Urinary bladder (tissue), 4 donors: ENCODE data around the gene MMRN2. TPM values are rescaled to one million over a fixed set of nuclear protein-coding genes. Genes with fewer than 3 reads are reported as not detected.

Experiments
- DNase-seq: peaks from one replicate; pipeline ENCODE4 v3.0.0-alpha.2; 2015; ENCODE audit errors: extremely low spot score
- H3K27ac ChIP-seq: one replicate; pipeline ENCODE4 v1.5.1; 2013; ENCODE audit warnings: low read depth, mild to moderate bottlenecking, moderate library complexity
- H3K36me3 ChIP-seq: one replicate; pipeline ENCODE4 v1.6.1; 2013; ENCODE audit warnings: mild to moderate bottlenecking, moderate library complexity; ENCODE audit not compliant: insufficient read depth
- H3K4me1 ChIP-seq: one replicate; pipeline ENCODE4 v1.6.1; 2013; ENCODE audit warnings: mild to moderate bottlenecking, moderate library complexity; ENCODE audit not compliant: insufficient read depth
- H3K4me3 ChIP-seq: one replicate; pipeline ENCODE4 v1.5.1; 2013; ENCODE audit warnings: low read depth, low read length
- WGBS: extraction: QIAGEN DNeasy Blood & Tissue Kit; methylation state at CpG from one replicate; pipeline ENCODE4 v1.1.7; 2013; 5-methylcytosine and 5-hydroxymethylcytosine counted together
- polyA plus RNA-seq: library from polyadenylated mRNA; stranded (reverse); fragments of 200-250 nt; gene quantifications from one replicate; pipeline ENCODE4 v1.2.3, GENCODE V29; 2013
- small RNA-seq: library from RNA; depleted of rRNA; stranded (forward); fragments of <200 nt; gene quantifications from one replicate; pipeline ENCODE3, GENCODE V24; 2014
- total RNA-seq: library from RNA; depleted of rRNA; stranded (reverse); fragments of >200 nt; gene quantifications from one replicate; pipeline ENCODE4 v1.2.3, GENCODE V29; 2014
- donor health status: healthy with polysubstance abuse.
- donor health status: healthy.

The MMRN2 gene
- total and polyA plus RNA-seq, 2 donors, result 40.8 to 49.0 TPM

DNA sequence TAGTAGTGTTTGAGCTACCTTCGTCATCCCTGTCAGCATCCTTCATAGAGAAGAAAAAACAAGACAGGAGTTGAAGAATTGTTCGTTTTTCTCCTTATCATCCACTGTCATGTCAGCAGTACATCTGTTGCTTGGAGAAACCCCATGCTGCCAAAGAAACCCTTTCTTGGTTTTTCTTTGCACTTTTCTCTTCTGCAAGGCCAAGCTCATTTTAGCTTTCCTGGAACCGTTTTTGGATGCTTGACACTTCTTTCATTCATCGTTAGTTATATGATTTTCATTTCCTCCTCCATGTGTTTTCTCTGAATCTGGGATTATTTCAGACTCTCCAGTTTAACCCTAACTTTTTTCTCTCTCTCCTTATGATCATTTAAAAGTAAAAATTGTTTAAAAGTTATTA lies 58.9 kb downstream of the MMRN2 start:
- no peak for DNase-seq
- 64% methylated on average over 4 of the region's 4 CpGs for WGBS
- no peak overlapping the region for H3K4me3 ChIP-seq
- no peak overlapping the region for H3K27ac ChIP-seq
- no peaks in the 10 kb centered on the region for H3K4me1 ChIP-seq
- H3K36me3 ChIP-seq, result peaks cover 2% of the 10 kb centered on the region

DNA sequence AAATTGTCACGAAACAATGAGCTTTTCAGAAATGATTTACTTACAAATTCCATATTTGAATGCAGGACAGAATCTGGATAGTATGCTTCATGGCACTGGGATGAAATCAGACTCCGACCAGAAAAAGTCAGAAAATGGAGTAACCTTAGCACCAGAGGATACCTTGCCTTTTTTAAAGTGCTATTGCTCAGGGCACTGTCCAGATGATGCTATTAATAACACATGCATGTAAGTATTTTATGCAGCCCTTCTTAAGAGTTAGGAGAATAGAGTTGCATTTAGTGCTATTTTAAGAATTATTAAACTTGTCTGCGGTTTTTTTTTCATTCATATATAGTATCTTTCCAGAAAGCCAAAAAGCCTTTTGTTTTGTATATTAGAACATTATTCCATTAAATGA lies 67.4 kb downstream of the MMRN2 start:
- DNase-seq, result no peak
- Histone ChIP-seq H3K4me3 (no peak overlapping the region), H3K4me1 (no peaks in the 10 kb centered on the region), H3K36me3 (peaks cover 10% of the 10 kb centered on the region), H3K27ac (no peak overlapping the region)
- 60% methylated on average over 3 of the region's 3 CpGs for WGBS

DNA sequence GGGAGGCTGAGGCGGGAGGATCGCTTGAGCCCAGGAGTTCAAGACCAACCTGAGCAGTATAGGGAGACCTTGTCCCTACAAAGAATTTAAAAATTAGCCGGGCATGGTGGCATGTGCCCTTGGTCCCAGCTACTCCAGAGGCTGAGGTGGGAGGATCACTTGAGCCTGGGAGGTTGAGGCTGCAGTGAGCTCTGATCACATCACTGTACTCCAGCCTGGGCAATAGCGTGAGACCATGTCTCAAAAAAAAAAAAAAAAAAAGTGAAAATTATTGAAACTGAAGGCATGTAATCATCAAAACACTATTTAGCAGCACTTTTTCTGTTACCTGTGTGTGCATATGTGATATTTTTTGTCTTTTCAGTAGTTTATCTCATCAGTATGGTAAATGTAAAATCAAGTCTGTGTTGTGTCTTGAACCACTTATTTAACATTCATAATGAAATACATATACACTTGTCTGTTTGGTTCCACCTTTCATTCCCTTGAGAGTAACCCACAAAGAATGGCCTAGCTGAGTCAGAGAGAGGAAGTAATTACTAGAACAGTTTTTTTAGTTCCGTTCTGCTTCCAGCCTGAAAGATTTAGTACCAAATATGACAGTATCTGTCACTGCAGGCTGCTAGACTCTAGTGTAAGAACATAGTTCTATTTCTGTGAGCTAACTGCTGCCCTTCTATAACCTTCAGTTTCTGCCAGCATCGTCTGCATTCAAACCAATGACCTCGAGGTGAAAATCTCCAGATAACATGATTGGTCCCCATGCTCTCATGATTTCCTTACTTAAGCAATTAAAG lies 68.6 kb downstream of the MMRN2 start:
- Histone ChIP-seq H3K36me3 (peaks cover 10% of the 10 kb centered on the region), H3K4me1 (no peaks in the 10 kb centered on the region), H3K27ac (no peak overlapping the region), H3K4me3 (no peak overlapping the region)
- no peak for DNase-seq
- WGBS, result 66% methylated on average over 7 of the region's 7 CpGs

Small RNA genes lying within 50 kb of the gene (small RNA-seq; reads per million reads assigned to genes)
- not detected for gene BMS1P3
- not detected for gene RNU1-19P

Other genes starting within 250 kb of the MMRN2 start
- 128 TPM for gene BMPR1A, start 201.0 kb downstream of the MMRN2 start, total RNA-seq
- 36.6 TPM for gene BMPR1A, start 201.0 kb downstream of the MMRN2 start, polyA plus RNA-seq
- 69.2 TPM for gene SNCG, start 984 bp upstream of the MMRN2 start, total RNA-seq
- gene SNCG, start 984 bp upstream of the MMRN2 start, polyA plus RNA-seq, result 197 TPM
- gene ADIRF, start 10.9 kb upstream of the MMRN2 start, total RNA-seq, result 112 TPM
- 404 TPM for gene ADIRF, start 10.9 kb upstream of the MMRN2 start, polyA plus RNA-seq
- not detected for gene FAM25A, start 62.7 kb upstream of the MMRN2 start, total RNA-seq
- not detected for gene FAM25A, start 62.7 kb upstream of the MMRN2 start, polyA plus RNA-seq
- 186 TPM for gene GLUD1, start 137.2 kb upstream of the MMRN2 start, total RNA-seq
- gene GLUD1, start 137.2 kb upstream of the MMRN2 start, polyA plus RNA-seq, result 118 TPM
- gene SHLD2, start 137.6 kb upstream of the MMRN2 start, total RNA-seq, result 68.2 TPM
- 15.0 TPM for gene SHLD2, start 137.6 kb upstream of the MMRN2 start, polyA plus RNA-seq